ENCODE results near the gene SLC4A2. TPM values are rescaled to one million over a fixed set of nuclear protein-coding genes. Genes with fewer than 3 reads are reported as not detected.

Gene SLC4A2
- total RNA-seq, 1 donor from 2014 or later = 182 TPM

GRCh38 chr7:151075662-151075971 is 16.2 kb downstream of the SLC4A2 start:
- TF ChIP-seq CTCF (IDR thresholded peaks at IDR 0.05) = no peak
- peaks cover 19% of the 10 kb centered on the region for H3K4me1 ChIP-seq
- peaks cover 73% of the 10 kb centered on the region for H3K36me3 ChIP-seq
- intact Hi-C loops (cut with DNase I) = no loop called here
- H3K4me3 ChIP-seq = no peak overlapping the region
- no peaks in the 10 kb centered on the region for H3K9me3 ChIP-seq
- ATAC-seq (no peak), DNase-seq (peak; percentile 30)
- no peak overlapping the region for H3K27ac ChIP-seq
- H3K27me3 ChIP-seq (ENCODE audit: low read depth) = no peaks in the 10 kb centered on the region

GRCh38 chr7:151075978-151076426 is 16.6 kb downstream of the SLC4A2 start:
- ATAC-seq (no peak), DNase-seq (peak; percentile 43)
- H3K4me1 ChIP-seq = peaks cover 20% of the 10 kb centered on the region
- H3K36me3 ChIP-seq = peaks cover 69% of the 10 kb centered on the region
- no peak for TF ChIP-seq CTCF (IDR thresholded peaks at IDR 0.05)
- no peaks in the 10 kb centered on the region for H3K9me3 ChIP-seq
- H3K4me3 ChIP-seq = no peak overlapping the region
- no peak overlapping the region for H3K27ac ChIP-seq
- intact Hi-C loops (cut with DNase I) = no loop called here
- H3K27me3 ChIP-seq (ENCODE audit: low read depth) = no peaks in the 10 kb centered on the region

- no peaks in the 10 kb centered on the region for H3K9me3 ChIP-seq
- H3K36me3 ChIP-seq = peaks cover 58% of the 10 kb centered on the region
- intact Hi-C loops (cut with DNase I) = no loop called here
- H3K4me3 ChIP-seq = no peak overlapping the region
- no peaks in the 10 kb centered on the region for H3K27me3 ChIP-seq (ENCODE audit: low read depth)
- H3K27ac ChIP-seq = no peak overlapping the region
- ATAC-seq (no peak), DNase-seq (no peak)
- peaks cover 31% of the 10 kb centered on the region for H3K4me1 ChIP-seq
- no peak for TF ChIP-seq CTCF (IDR thresholded peaks at IDR 0.05)
These were observed 17.7 kb downstream of the SLC4A2 start for GRCh38 chr7:151076863-151077704.

GRCh38 chr7:151077705-151078232 is 18.4 kb downstream of the SLC4A2 start:
- Histone ChIP-seq H3K27me3 (ENCODE audit: low read depth) (no peaks in the 10 kb centered on the region), H3K36me3 (peaks cover 51% of the 10 kb centered on the region), H3K27ac (no peak overlapping the region), H3K9me3 (no peaks in the 10 kb centered on the region), H3K4me1 (peaks cover 38% of the 10 kb centered on the region), H3K4me3 (no peak overlapping the region)
- no peak for TF ChIP-seq CTCF (IDR thresholded peaks at IDR 0.05)
- intact Hi-C loops (cut with DNase I) = no loop called here
- ATAC-seq (no peak), DNase-seq (no peak)

GRCh38 chr7:151078233-151079040 is 19.0 kb downstream of the SLC4A2 start:
- H3K27ac ChIP-seq = peak overlapping the region; percentile 18
- TF ChIP-seq CTCF (IDR thresholded peaks at IDR 0.05) = no peak

More at GRCh38 chr7:151078233-151079040, 19.0 kb downstream of the SLC4A2 start:
- Histone ChIP-seq H3K36me3 (peaks cover 44% of the 10 kb centered on the region), H3K4me3 (no peak overlapping the region), H3K4me1 (peaks cover 38% of the 10 kb centered on the region), H3K9me3 (no peaks in the 10 kb centered on the region), H3K27me3 (ENCODE audit: low read depth) (no peaks in the 10 kb centered on the region)
- intact Hi-C loops (cut with DNase I) = no loop called here
- DNase-seq (no peak), ATAC-seq (no peak)

Data from lower lobe of right lung (tissue), 2 donors.